Activated T-cell treated with anti-CD3 and anti-CD28 coated beads for 48 hours (primary cell): ENCODE measurements around the gene RAE1.
A peak's percentile ranks its signal among the peaks of the same experiment; 100 is the strongest.

Source experiments
- DNase-seq: peaks from one replicate; pipeline ENCODE4 v3.0.0-alpha.2; 2020; ENCODE audit warnings: low read depth

Gene RAE1

GRCh38 chr20:57351042-57351783 lies at the start of gene RAE1:
TSS of gene RAE1 (plus strand) at chr20:57351255. CDS start at chr20:57354039, 2,784 bp downstream.
- DNase-seq = peak; percentile 84

GRCh38 chr20:57306747-57307146 lies 44.3 kb upstream of the RAE1 start:
- no peak for DNase-seq

GRCh38 chr20:57308451-57309271 lies 42.4 kb upstream of the RAE1 start:
- DNase-seq = no peak

GRCh38 chr20:57309544-57310115 lies 41.4 kb upstream of the RAE1 start:
- no peak for DNase-seq

GRCh38 chr20:57310821-57311514 lies 40.1 kb upstream of the RAE1 start:
- DNase-seq = no peak

- DNase-seq = no peak
Measured at GRCh38 chr20:57312138-57312537, 38.9 kb upstream of the RAE1 start.

GRCh38 chr20:57313230-57313629 lies 37.8 kb upstream of the RAE1 start:
- no peak for DNase-seq

- DNase-seq = no peak
Measured at GRCh38 chr20:57313951-57314350, 37.1 kb upstream of the RAE1 start.

- no peak for DNase-seq
Measured at GRCh38 chr20:57315083-57315975, 35.7 kb upstream of the RAE1 start.

- no peak for DNase-seq
Measured at GRCh38 chr20:57315976-57316480, 35.0 kb upstream of the RAE1 start.

- DNase-seq = no peak
Measured at GRCh38 chr20:57316795-57317201, 34.3 kb upstream of the RAE1 start.

- DNase-seq = no peak
Measured at GRCh38 chr20:57317316-57317788, 33.7 kb upstream of the RAE1 start.

- DNase-seq = no peak
Measured at GRCh38 chr20:57317789-57318371, 33.2 kb upstream of the RAE1 start.

GRCh38 chr20:57319584-57319983 lies 31.5 kb upstream of the RAE1 start:
- DNase-seq = no peak

- no peak for DNase-seq
Measured at GRCh38 chr20:57320358-57320757, 30.7 kb upstream of the RAE1 start.

GRCh38 chr20:57321142-57321541 lies 29.9 kb upstream of the RAE1 start:
- DNase-seq = no peak

GRCh38 chr20:57322476-57322875 lies 28.6 kb upstream of the RAE1 start:
- no peak for DNase-seq

GRCh38 chr20:57323034-57323433 lies 28.0 kb upstream of the RAE1 start:
- no peak for DNase-seq

- no peak for DNase-seq
Measured at GRCh38 chr20:57325632-57326356, 25.3 kb upstream of the RAE1 start.
